GM06990 (cell line): Measurements from ENCODE around the gene NAA60.

Source experiments
- DNase-seq: peaks from one replicate; pipeline ENCODE4 v3.0.0-alpha.2; 2011; ENCODE audit not compliant: insufficient read length; ENCODE audit errors: extremely low read depth
- H3K27me3 ChIP-seq: replicated peaks from 2 replicates; pipeline ENCODE4 v1.6.0; 2011; ENCODE audit warnings: low read length; ENCODE audit not compliant: control insufficient read depth, insufficient read depth
- H3K36me3 ChIP-seq: 2 replicates; pipeline ENCODE4 v1.5.1; 2011; ENCODE audit warnings: low read length; ENCODE audit not compliant: control insufficient read depth, insufficient read depth
- H3K4me3 ChIP-seq: replicated peaks from 2 replicates; pipeline ENCODE4 v1.5.1; 2011; ENCODE audit warnings: low read depth, mild to moderate bottlenecking, control low read depth, low read length
- TF ChIP-seq, protein P1 (sequence below): IDR thresholded peaks from 2 replicates; pipeline ENCODE4 v1.5.1; 2011; ENCODE audit warnings: low read length, control low read depth, mild to moderate bottlenecking, inconsistent platforms; ENCODE audit not compliant: insufficient read depth, poor library complexity, severe bottlenecking

The NAA60 gene

GRCh38 chr16:3534126-3534525 is 90.6 kb downstream of the NAA60 start:
- DNase-seq, result no peak
- TF ChIP-seq, protein P1, sequence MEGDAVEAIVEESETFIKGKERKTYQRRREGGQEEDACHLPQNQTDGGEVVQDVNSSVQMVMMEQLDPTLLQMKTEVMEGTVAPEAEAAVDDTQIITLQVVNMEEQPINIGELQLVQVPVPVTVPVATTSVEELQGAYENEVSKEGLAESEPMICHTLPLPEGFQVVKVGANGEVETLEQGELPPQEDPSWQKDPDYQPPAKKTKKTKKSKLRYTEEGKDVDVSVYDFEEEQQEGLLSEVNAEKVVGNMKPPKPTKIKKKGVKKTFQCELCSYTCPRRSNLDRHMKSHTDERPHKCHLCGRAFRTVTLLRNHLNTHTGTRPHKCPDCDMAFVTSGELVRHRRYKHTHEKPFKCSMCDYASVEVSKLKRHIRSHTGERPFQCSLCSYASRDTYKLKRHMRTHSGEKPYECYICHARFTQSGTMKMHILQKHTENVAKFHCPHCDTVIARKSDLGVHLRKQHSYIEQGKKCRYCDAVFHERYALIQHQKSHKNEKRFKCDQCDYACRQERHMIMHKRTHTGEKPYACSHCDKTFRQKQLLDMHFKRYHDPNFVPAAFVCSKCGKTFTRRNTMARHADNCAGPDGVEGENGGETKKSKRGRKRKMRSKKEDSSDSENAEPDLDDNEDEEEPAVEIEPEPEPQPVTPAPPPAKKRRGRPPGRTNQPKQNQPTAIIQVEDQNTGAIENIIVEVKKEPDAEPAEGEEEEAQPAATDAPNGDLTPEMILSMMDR, result no peak
- Histone ChIP-seq H3K36me3 (peaks cover 3% of the 10 kb centered on the region; the same call in 1 of the 2 replicates), H3K4me3 (no peak overlapping the region), H3K27me3 (no peaks in the 10 kb centered on the region)

GRCh38 chr16:3536271-3536731 is 92.8 kb downstream of the NAA60 start:
- DNase-seq, result no peak
- Histone ChIP-seq H3K27me3 (no peaks in the 10 kb centered on the region), H3K36me3 (peaks cover 2% of the 10 kb centered on the region; the same call in 1 of the 2 replicates), H3K4me3 (no peak overlapping the region)
- TF ChIP-seq, protein P1, result no peak
